Thymus (tissue), 11 donors: Measurements from ENCODE around the gene ATRNL1. TPM values are rescaled to one million over a fixed set of nuclear protein-coding genes. Genes with fewer than 3 reads are reported as not detected.

Experiments
- DNase-seq, 9 donors: peaks; one replicate each; pipeline ENCODE4 v3.0.0-alpha.2; 2013; ENCODE audit warnings: low spot score in 9 of 9, low read depth in 6 of 9, missing footprints in 1 of 9
- H3K27ac ChIP-seq, 2 donors: one replicate each; pipeline ENCODE4 v1.5.1; 2013; ENCODE audit warnings: control low read depth in 1 of 2, low read depth in 1 of 2, low read length in 1 of 2, mild to moderate bottlenecking in 1 of 2, moderate library complexity in 1 of 2
- H3K27me3 ChIP-seq, 2 donors: one replicate each; pipeline ENCODE4 v1.5.1; 2013; ENCODE audit warnings: low read length in 1 of 2; ENCODE audit not compliant: control insufficient read depth in 2 of 2, insufficient read depth in 1 of 2
- H3K36me3 ChIP-seq, 2 donors: one replicate each; pipeline ENCODE4 v1.5.1; 2013; ENCODE audit warnings: low read length in 1 of 2, mild to moderate bottlenecking in 1 of 2, moderate library complexity in 1 of 2; ENCODE audit not compliant: control insufficient read depth in 2 of 2, insufficient read depth in 2 of 2
- H3K4me1 ChIP-seq, 2 donors: one replicate each; pipeline ENCODE4 v1.5.1; 2013; ENCODE audit warnings: low read length in 2 of 2; ENCODE audit not compliant: control insufficient read depth in 2 of 2, insufficient read depth in 2 of 2
- H3K4me3 ChIP-seq, 2 donors: one replicate each; pipeline ENCODE4 v1.5.1; 2013; ENCODE audit warnings: low read length in 2 of 2, control low read depth in 1 of 2, mild to moderate bottlenecking in 1 of 2
- H3K9me3 ChIP-seq, 2 donors: one replicate each; pipeline ENCODE4 v1.5.1; 2013; ENCODE audit warnings: low read length in 1 of 2, mild to moderate bottlenecking in 1 of 2; ENCODE audit not compliant: control insufficient read depth in 2 of 2, insufficient read depth in 1 of 2
- WGBS: extraction: QIAGEN DNeasy Blood & Tissue Kit; methylation state at CpG from one replicate; pipeline ENCODE4 v1.1.7; 2013; 5-methylcytosine and 5-hydroxymethylcytosine counted together
- polyA plus RNA-seq: library from polyadenylated mRNA; stranded (reverse); fragments of 200-250 nt; gene quantifications from one replicate; pipeline ENCODE4 v1.2.3, GENCODE V29; 2013
- total RNA-seq: library from RNA; stranded (reverse); fragments of 120-200 nt; gene quantifications from one replicate; pipeline ENCODE4 v1.2.4, GENCODE V29; 2013
- donor health status: healthy.

Gene ATRNL1
- total and polyA plus RNA-seq, 2 donors = 0.84 to 3.4 TPM

DNA sequence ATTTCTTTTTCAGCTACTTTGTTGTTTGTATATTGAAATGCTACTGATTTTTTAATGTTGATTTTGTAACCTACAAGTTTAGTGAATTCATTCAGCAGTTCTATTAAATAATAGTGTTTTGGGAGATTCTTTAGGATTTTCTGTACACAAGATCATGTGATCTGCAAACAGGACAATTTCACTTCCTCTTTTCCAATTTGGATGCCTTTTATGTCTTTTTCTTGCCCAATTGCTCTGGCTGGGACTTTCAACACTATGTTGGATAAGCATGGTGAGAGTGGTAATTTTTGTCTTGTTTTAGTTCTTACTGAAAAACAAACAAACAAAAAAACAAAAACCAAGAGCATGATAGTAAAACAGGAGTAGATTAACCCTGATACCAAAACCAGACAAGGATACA lies 316.2 kb downstream of the ATRNL1 start:
- no peaks in the 10 kb centered on the region for H3K27me3 ChIP-seq
- H3K9me3 ChIP-seq = no peaks in the 10 kb centered on the region
- H3K27ac ChIP-seq = no peak overlapping the region
- H3K4me1 ChIP-seq = no peaks in the 10 kb centered on the region
- no peaks in the 10 kb centered on the region for H3K36me3 ChIP-seq
- H3K4me3 ChIP-seq = no peak overlapping the region
- no peak for DNase-seq

DNA sequence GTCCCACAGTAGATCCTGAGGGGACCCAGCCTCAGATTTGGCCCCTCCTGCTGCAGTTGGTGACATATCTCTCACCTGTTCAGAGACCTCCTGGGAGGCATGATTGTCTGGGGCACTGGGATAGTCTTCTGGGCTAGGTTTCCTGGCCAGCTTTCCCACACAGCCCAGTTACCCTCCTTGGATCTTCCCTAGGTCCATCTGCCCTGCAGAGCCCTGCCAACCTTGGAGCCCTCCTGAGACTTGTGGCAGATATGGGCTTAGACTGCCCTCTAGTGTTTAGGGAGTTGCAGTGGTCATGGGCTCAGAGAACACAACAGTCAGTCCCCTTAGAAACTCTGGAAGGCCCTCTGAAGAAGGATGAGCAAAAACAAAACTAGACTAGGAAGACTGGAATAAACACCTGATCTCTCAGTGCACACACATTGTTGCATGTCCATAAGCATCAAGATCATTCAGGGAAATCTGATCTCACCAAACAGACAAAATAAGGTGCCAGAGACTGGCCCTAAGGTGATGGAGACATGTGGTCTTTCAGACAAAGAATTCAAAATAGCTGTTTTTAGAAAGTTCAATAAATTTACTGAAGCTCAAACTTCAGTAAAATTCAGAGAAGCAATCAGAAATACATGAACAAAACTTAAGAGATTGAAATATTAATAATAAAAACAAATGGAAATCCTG lies 324.6 kb downstream of the ATRNL1 start:
- no peaks in the 10 kb centered on the region for H3K9me3 ChIP-seq
- no peaks in the 10 kb centered on the region for H3K27me3 ChIP-seq
- no peak overlapping the region for H3K4me3 ChIP-seq
- peak in 4 of 9 donors; percentile 1 to 29 (median 9) for DNase-seq
- no peaks in the 10 kb centered on the region for H3K4me1 ChIP-seq
- H3K27ac ChIP-seq = no peak overlapping the region
- H3K36me3 ChIP-seq = no peaks in the 10 kb centered on the region

GRCh38 chr10:115422624-115423023 lies 329.5 kb downstream of the ATRNL1 start:
- Histone ChIP-seq H3K27me3 (no peaks in the 10 kb centered on the region), H3K36me3 (no peaks in the 10 kb centered on the region), H3K4me1 (no peaks in the 10 kb centered on the region), H3K9me3 (no peaks in the 10 kb centered on the region), H3K27ac (no peak overlapping the region), H3K4me3 (no peak overlapping the region)
- WGBS = 83% methylated on average over 1 of the region's 1 CpG
- DNase-seq = no peak

DNA sequence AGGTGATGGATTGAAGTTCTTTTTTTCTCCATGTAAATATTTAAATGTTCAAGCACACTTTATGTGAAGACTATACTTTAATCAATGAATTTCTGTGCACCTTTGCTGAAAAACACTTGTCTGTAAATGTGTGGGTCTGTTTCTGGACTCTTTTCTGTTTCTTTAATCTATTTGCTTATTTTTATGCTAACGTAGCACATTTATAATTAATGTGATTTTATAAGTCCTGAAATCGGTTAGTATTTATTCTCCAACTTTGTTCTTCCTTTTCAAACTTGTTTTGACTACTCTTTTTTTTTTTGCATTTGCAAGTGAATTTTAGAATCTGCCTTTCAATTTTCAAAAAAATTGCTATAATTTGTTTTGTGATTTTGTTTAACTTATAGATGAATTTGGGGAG lies 334.4 kb downstream of the ATRNL1 start:
- WGBS = 87% methylated on average over 2 of the region's 2 CpGs
- Histone ChIP-seq H3K9me3 (no peaks in the 10 kb centered on the region), H3K4me1 (no peaks in the 10 kb centered on the region), H3K36me3 (no peaks in the 10 kb centered on the region), H3K4me3 (no peak overlapping the region), H3K27me3 (no peaks in the 10 kb centered on the region), H3K27ac (no peak overlapping the region)
- no peak for DNase-seq

GRCh38 chr10:115432188-115432819 lies 339.1 kb downstream of the ATRNL1 start:
- Histone ChIP-seq H3K9me3 (no peaks in the 10 kb centered on the region), H3K4me3 (no peak overlapping the region), H3K27me3 (no peaks in the 10 kb centered on the region), H3K27ac (no peak overlapping the region), H3K4me1 (no peaks in the 10 kb centered on the region), H3K36me3 (no peaks in the 10 kb centered on the region)
- WGBS = 29% methylated on average over 4 of the region's 4 CpGs
- no peak for DNase-seq

- no peak overlapping the region for H3K27ac ChIP-seq
- no peaks in the 10 kb centered on the region for H3K27me3 ChIP-seq
- no peaks in the 10 kb centered on the region for H3K36me3 ChIP-seq
- no peak for DNase-seq
- 91% methylated on average over 3 of the region's 3 CpGs for WGBS
- no peak overlapping the region for H3K4me3 ChIP-seq
- H3K9me3 ChIP-seq = no peaks in the 10 kb centered on the region
- H3K4me1 ChIP-seq = no peaks in the 10 kb centered on the region
Observed at GRCh38 chr10:115436999-115437398, 343.8 kb downstream of the ATRNL1 start.

- Histone ChIP-seq H3K4me3 (no peak overlapping the region), H3K27me3 (no peaks in the 10 kb centered on the region), H3K36me3 (no peaks in the 10 kb centered on the region), H3K4me1 (no peaks in the 10 kb centered on the region), H3K9me3 (no peaks in the 10 kb centered on the region), H3K27ac (no peak overlapping the region)
- DNase-seq = no peak
- WGBS = 87% methylated on average over 2 of the region's 2 CpGs
Observed at GRCh38 chr10:115441907-115442545, 348.9 kb downstream of the ATRNL1 start.

DNA sequence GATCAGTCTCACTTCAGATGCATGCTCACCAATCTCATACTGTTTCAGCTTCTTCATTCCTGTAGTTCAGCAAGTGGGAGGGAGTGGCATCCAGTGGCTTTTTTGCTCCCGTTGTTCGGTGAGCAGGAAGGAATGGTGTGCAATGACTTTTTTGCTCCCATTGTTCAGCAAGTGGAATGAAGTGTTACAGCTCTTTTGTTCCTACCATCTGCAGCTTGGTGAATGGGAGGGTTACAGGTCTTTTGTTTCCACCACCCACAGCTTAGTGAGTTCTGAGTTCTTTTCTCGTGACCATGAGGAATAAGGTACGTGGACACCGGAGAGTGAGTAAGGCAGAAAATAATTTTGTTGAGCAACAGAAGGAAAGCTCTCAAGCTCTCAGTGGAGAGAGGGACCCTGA lies 363.6 kb downstream of the ATRNL1 start:
- no peak for DNase-seq
- no peaks in the 10 kb centered on the region for H3K36me3 ChIP-seq
- WGBS = 97% methylated on average over 5 of the region's 5 CpGs

DNA sequence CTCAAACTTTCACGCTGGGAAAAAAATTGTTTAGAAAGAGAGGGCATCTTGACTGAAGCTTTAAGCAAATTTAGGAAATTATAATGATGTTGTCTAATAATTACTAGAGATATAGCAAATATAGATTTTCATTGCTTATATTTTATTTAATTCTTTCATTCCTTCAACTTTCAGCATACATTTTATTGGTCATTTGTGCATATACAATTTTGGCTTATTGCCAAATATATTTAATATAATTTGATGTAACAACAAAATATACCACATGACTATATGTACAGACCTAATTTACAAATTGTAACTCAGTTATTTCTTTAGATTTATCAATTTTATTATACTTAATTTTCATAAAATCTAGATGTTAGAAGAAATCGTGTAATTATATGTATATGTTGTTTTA lies 390.1 kb downstream of the ATRNL1 start:
- DNase-seq = no peak
- no peaks in the 10 kb centered on the region for H3K4me1 ChIP-seq
- H3K27me3 ChIP-seq = no peaks in the 10 kb centered on the region
- WGBS = 90% methylated on average over 2 of the region's 2 CpGs
- H3K36me3 ChIP-seq = no peaks in the 10 kb centered on the region
- no peaks in the 10 kb centered on the region for H3K9me3 ChIP-seq
- no peak overlapping the region for H3K27ac ChIP-seq
- no peak overlapping the region for H3K4me3 ChIP-seq

More for the DNA sequence above, 363.6 kb downstream of the ATRNL1 start:
- Histone ChIP-seq H3K4me3 (no peak overlapping the region), H3K27me3 (no peaks in the 10 kb centered on the region), H3K9me3 (peaks cover 0 to 4% of the 10 kb centered on the region in 2 donors), H3K4me1 (no peaks in the 10 kb centered on the region), H3K27ac (no peak overlapping the region)
